HG02943 (cell line): Measurements from ENCODE around the gene TFF3.

ENCODE experiments used
- ATAC-seq: cut with Tn5 transposase; IDR thresholded peaks from one replicate; pipeline ENCODE4 v1.9.1; 2021; ENCODE audit warnings: mild to moderate bottlenecking, low read depth, moderate library complexity; ENCODE audit not compliant: unreplicated experiment

Gene TFF3, protein sequence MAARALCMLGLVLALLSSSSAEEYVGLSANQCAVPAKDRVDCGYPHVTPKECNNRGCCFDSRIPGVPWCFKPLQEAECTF

DNA sequence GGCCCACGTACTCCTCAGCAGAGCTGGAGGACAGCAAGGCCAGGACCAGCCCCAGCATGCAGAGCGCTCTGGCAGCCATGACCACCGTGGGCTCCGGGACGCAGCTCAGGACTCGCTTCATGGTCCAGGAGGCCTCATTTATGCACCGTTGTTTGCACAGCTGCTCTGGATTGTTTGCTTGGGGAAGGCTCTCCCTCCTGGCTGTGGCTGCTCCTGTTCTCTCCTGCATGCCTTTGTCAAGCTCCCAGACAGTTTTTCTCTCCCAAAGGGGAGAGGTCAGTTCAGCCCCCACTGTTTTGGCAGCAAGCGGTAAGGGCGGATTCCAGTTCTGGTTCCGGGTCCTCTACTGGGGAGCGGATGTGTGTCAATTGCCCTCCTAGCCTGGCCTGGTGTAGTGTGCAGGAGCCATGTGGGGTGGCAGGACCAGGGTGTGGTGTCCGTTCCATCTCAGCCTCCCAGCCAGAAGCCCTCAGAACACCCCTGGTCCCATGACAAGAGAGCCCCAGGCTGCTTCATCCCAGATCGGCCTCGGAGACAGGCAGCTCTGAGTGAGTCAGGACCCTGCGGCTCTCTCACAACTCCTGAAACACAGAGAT, at the start of gene TFF3:
Gene TFF3 (minus strand): TSS at position 114 of the 596 bp plus-strand sequence. CDS start 35 bp downstream, at position 79.
- ATAC-seq, result no peak

DNA sequence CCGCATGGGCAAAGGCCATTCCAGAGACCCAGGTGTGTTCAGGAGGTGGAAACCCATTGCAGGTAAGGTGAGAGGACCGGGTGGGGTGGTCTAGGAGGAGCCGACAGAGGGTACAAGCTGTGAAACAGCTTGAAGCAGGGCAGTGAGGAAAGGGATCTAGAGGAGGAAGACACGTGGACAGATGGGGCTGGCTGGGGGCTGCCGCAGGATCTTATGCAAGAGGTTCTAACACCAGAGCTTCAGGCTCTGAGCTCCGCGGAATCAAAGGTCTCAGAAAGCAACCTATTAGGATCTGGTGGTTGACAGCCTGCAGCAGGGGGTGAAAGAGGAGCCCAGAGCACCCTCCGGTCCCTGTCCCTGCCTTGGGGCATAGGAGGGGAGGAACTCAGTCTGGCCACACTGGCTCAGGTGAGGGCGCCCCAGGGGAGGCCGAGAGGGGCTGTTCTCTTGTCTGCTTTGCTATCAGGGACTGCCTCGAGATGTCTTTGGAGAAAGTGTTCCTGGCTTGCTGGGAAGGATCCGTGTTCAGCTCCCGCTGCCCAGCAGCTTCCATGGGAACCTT, 49.2 kb upstream of the TFF3 start:
- no peak for ATAC-seq

DNA sequence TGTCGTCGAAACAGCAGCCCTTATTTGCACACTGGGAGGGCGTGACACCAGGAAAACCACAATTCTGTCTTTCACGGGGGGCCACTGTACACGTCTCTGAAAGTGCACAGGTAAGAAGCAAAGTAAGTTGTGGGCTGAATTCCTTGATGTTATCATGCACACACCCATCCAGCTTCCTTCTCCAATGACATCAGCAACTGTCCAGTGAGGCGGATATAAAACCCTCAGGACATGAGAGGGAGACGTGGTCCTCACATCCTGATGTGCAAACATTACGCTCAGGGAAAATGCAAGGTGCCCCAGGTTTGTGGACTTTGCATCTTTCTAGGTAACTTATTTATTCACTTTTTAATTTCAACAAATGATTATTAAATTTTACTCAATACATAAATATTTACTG, 48.1 kb upstream of the TFF3 start:
- ATAC-seq, result no peak

DNA sequence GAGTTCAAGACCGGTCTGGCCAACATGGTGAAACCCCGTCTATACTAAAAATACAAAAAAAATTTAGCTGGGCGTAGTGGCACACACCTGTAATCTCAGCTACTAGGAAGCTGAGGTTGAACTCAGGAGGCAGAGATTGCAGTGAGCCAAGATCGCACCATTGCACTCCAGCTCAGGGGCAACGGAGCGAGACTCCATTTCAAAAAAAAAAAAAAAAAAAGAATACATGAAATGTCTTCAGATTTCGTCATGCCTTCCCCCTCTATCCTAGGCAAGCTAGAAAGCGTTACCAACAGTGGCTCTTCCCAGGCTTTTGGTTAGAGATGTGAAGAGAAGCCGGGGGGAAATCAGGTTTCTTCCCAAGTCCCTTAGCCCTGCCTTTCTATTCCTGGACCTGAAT, 47.5 kb upstream of the TFF3 start:
- no peak for ATAC-seq

DNA sequence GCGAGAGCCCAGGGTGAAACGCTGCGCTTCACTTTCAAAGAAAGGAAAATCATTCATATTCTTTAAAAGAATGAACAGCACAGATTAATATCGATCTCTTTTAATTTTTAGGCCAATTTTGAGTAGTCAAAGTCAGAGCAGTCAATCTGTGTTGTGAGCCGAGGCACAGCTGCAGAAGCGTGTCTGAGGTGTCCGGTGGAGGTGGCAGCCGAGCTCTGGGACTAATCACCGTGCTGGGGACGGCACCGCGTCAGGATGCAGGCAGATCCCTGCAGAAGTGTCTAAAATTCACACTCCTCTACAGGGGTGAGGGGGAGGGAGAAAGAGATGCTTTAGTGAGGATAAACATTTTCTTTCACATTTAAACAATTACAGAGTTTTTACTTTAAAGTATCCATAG, 47.0 kb upstream of the TFF3 start:
- no peak for ATAC-seq

DNA sequence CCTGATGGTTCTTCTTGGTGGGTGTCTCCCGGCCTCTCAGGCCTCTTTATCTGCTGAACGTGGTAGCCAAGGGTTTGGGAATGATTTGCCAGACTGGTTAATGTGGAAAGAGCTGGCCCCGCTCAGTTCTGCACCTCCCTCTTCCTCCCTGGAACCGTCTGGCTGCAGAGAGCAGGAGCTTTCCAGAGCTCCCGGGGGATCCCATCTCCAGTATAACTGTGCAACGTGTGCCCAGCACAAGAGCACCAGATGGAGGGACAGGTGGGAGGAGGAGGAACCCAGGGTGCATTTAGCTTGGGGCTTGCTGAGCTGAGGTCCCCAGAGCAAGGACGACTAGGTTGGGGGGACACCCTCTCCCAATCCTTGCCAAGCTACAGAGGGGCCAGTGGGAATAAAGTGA, 46.1 kb upstream of the TFF3 start:
- ATAC-seq, result no peak

DNA sequence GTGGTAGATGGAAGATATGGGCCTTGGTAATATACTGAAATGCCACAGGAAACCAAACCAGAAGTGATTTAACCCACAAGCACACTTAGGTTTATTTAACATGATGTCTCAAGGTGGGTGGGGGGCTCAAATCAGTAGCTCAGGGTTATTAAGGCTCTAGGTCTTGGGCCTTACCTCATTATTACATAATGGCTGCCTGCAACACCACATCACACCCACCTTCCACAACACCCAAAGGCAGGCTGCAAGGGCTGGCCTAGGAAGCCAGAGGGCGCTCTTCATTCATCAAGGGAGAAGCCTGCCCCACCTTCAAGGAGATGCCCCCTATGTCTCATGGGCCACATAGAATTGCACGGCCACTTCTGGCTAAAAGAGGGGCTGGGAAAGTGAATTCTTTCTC, 45.1 kb upstream of the TFF3 start:
- ATAC-seq, result no peak

DNA sequence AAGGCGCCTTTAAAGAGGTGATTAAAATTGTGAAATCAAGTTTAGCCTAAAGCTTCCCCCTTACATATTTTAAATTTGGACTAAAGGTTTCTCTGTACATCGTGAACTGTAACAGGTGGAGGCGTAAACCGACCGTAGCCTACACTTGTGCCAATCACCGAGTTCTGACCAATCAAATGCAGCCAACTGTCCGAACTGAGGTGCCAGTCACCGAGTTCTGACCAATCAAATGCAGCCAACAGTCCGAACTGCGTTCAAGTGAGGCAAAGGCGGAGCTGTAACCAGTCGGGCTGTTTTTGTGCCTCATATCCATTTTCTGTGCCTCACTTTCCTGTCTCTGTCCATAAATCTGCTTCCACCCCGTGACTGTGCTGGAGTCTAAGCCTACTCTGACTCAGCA, 43.7 kb upstream of the TFF3 start:
- ATAC-seq, result no peak

DNA sequence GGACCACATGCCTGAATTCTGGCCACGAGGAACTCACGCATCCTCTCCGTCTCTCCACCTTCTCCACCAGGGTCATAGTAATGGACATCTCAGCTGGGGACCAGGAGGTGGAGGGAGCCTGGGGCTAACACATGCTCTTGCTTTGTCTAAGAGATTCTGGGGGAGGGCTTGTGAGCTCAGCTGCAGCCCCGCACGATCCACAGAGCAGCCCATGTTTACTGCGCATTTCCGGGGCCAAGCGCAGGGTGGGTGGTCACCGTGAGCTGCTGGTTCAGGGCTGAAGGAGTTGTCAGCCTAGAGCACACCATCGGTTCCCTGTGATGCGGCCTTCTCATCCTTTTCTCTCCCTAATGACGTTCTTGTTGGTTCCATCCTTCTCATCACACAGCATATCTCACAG, 43.1 kb upstream of the TFF3 start:
- no peak for ATAC-seq

DNA sequence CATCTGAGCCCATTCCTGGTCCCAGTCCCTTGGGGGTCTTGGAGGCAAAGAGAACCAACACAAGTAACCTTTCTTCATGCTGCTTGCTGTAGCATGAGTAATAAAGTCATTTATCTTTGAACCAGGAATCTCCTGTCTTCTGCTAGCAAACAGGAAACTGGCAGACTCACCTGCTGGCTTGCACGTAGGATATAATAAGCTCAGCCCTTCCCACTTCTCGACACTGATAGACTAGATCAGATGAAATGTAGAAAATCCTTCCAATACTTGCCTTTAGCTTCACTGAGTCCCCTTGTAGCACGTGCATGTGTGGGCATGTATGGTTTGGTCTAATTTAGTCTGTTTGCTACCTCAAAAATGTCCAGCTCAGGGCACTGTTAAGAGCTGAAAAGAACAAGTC, 42.1 kb upstream of the TFF3 start:
- ATAC-seq, result no peak

DNA sequence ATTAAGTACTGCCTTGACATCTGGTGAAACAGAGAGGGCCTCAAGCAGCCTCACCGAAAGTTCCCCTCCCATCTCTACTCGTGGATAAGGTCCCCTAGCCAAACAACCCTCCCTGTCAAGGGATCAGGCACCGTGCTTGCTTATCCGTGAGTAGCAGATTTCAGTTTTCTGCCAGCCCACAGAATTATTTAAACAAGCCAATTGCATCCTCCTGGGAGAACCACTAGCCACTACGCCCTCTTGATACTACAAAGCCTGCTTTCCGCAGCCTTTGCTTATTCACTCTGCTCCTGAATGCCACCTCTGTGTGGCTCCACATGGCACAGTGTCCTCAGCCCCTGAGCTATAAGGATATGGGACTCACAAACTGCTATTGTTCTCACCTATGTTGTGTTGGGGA, 41.4 kb upstream of the TFF3 start:
- ATAC-seq, result no peak

DNA sequence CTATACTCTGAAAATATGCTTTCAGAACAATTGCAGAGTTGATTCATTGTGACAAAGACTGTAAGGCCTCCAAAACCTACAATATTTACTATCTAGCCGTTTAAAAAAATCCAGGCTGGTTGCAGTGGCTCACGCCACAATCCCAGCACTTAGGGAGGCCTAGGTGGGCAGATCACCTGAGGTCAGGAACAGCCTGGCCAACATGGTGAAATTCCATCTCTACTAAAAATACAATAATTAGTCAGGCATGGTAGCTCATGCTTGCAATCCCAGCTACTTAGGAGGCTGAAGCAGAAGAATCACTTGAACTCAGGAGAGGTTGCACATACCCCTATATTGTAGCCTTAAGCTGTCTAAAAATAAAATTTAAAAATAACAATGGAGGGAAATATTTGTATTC, 40.8 kb upstream of the TFF3 start:
- no peak for ATAC-seq

DNA sequence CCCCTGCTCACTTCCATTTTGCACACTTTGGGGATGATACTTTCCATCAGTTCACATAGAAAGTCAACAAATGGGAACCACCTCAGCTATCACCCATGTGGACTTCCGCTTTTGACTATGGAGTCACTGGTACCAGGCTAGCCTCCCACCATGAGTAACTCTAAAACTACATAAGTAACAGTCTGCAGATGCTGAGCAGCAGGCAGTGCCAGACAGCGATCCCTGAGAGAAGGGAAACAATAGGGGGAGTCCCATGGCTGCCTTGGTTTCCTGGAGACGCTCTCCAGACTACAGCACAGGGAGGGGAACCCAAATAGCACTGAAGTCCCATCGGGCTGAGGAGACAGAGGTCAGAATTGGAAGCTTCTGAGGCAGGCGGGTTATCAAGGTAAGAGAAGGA, 38.4 kb upstream of the TFF3 start:
- ATAC-seq, result no peak

DNA sequence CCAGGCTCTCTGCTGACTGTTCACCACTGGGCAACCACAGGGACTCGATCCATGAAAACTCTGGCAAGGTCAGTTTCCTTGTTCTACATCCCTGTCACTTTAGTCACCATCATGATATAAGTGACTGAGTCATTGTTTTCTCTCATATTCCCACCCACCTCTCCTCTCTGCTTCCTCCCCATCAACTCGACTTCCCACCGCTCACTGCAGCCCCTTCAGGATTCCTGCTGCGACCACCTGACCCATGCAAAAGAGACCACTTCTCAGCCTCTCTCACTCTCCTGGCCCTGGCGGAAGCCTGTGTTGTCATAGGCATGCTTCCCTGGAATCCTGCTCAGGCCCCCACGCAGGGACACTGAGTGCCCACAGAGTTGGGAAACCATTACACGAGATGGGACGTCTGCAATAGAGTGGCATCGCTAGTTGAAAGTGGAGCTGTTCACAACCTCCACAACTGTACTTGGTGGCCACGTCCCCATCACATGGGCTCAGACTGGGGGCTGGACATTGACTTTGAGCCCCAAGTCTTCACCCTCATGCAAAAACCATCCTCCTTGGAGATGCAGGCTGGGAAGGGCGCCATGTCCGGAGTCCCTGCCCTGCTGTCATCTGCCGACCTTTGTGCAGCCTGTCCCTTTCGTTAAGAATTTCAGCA, 37.4 kb upstream of the TFF3 start:
- no peak for ATAC-seq

DNA sequence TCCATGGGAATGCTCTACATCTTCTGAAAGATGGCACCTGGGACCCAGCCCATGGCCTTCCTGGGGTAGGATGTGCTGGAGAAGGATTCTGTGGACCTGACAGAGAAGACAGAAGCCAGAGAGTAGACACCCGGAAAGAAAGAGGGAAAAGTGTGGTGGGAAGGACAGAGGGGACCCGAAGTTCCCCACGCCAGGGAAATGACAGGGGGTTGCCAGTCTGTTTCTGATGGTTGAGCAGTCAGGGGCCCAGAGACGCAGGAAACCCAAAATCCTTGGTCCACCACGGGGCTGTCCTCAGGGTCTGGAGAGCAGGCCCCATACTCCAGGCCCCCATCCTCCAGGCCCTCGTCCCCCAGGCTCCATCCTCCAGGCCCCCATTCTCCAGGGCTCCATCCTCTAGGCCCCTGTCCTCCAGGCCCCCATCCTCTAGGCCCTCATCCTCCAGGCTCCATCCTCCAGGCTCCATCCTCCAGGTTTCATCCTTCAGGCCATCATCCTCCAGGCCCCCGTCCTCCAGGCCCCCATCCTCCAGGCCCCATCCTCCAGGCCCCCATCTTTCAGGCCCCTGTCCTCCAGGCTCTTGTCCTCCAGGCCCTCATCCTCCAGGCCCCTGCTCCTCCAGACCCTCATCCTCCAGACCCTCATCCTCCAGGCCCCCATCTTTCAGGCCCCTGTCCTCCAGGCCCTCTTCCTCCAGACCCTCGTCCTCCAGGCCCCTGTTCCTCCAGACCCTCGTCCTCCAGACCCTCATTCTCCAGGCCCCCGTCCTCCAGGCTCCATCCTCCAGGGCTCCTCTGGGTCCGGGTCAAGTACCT, 36.6 kb upstream of the TFF3 start:
- no peak for ATAC-seq

DNA sequence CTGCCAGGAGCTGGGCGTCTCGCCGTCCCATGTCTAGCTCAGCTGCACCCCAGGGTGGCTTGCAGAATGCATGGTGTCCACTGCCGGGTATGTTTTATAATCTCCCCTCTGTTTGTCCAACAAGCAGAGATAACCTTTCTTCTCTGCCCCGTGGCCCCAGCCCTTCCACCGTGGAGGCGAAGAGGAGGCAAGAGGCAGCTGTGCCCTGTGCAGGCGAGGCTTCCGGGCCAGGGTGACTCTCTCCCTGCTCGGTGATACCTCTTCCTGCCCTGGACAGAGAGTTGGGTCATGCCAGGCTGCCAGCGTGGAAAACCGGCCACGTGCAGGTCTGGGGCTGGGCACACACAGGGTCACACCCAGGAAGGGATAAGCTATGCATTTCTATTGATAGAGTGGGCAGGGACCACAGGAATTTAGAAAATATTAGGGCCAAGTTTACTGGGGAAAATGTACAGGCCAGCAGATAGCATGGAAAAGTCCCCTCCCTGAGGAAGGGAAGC, 35.8 kb upstream of the TFF3 start, which contains the start of gene TFF2:
Gene TFF2 (minus strand): TSS at position 68 of the 500 bp plus-strand sequence. CDS start 37 bp downstream, at position 31.
- no peak for ATAC-seq

DNA sequence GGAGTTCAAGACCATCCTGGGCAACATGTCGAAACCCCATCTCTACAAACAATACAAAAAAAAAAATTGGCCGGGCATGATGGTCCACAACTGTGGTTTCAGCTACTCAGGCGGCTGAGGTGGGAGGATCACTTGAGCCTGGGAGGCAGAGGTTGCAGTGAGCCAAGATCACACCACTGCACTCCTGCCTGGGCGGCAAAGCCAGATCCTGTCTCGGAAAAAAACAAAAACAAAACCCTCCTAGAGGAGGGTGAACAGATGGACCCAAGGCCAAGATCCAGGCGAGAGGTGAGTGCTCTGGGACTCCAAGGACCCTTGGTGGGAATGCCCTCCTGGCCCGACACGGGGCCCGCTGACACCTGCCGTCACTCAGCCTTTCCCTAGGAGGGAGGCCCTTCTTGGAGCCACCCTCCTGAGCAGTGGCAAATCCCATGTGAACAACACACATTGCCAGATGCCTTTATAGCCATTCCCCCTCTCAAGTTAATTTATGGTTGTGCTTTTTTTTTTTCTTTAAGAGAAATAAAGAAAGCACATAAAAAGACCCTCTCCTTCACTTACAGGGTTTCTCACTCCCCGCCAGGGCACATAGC, 35.2 kb upstream of the TFF3 start:
- ATAC-seq, result no peak

DNA sequence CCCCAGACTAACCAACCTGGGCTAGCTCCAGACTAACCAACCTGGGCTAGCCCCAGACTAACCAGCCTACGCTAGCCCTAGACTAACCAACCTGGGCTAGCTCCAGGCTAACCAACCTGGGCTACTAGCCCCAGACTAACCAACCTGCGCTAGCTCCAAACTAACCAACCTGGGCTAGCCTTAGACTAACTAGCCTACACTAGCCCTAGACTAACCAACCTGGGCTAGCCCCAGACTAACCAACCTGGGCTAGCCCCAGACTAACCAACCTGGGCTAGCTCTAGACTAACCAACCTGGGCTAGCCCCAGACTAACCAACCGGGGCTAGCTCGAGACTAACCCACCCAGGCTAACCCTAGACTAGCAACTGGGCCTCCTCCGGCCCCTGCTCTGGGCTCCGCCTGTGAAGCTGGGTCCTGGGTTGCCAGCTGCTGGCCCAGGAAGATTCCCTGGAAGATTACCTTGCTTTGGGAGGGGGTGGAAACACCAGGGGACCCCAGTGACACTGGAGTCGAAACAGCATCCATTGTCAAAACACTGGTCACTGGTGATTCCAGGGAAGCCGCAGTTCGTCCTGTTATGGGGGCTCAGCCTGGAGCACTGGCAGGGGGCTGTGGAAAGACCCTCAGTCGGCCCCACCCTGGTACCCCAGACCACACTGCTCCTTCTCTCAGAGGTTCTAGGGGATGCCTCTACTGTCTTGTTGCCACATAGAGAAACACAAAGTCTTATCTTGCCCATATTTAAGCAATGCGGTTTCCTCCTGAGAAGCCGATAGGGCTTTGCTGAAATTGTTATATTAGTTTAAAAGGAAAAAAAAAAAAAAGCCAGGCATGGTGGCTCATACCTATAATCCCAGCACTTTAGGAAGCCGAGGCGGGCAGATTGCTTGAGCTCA, 34.5 kb upstream of the TFF3 start:
- no peak for ATAC-seq

DNA sequence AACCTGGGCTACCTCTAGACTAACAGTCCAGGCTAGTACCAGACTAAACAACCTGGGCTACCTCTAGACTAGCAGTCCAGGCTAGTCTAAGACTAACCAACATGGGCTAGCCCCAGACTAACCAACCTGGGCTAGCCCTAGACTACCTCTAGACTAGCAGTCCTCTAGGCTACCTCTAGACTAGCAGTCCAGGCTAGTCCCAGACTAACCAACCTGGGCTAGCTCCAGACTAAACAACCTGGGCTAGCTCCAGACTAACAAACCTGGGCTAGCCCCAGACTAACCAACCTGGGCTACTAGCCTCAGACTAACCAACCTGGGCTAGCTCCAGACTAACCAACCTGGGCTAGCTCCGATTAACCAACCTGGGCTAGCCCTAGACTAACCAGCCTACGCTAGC, 33.6 kb upstream of the TFF3 start:
- ATAC-seq, result no peak
